ENCODE data around the gene FOXN4.

The FOXN4 gene

GRCh38 chr12:109307051-109307450 is 2.0 kb downstream of the FOXN4 start:
- no peak overlapping the region for H3K4me3 ChIP-seq (ENCODE audit: low read length)
- no peak for TF ChIP-seq CTCF (conservative IDR thresholded peaks at IDR 0.05; ENCODE audit: low read depth, low read length)
- DNase-seq (ENCODE audit: low read depth) = no peak

- no peak overlapping the region for H3K4me3 ChIP-seq (ENCODE audit: low read length)
- no peak for DNase-seq (ENCODE audit: low read depth)
- TF ChIP-seq CTCF (conservative IDR thresholded peaks at IDR 0.05; ENCODE audit: low read depth, low read length) = no peak
Measured at GRCh38 chr12:109305547-109305946, 3.5 kb downstream of the FOXN4 start.

GRCh38 chr12:109304485-109304884 is 4.6 kb downstream of the FOXN4 start:
- no peak for TF ChIP-seq CTCF (conservative IDR thresholded peaks at IDR 0.05; ENCODE audit: low read depth, low read length)
- no peak overlapping the region for H3K4me3 ChIP-seq (ENCODE audit: low read length)
- no peak for DNase-seq (ENCODE audit: low read depth)

- H3K4me3 ChIP-seq (ENCODE audit: low read length) = no peak overlapping the region
- no peak for TF ChIP-seq CTCF (conservative IDR thresholded peaks at IDR 0.05; ENCODE audit: low read depth, low read length)
- no peak for DNase-seq (ENCODE audit: low read depth)
Measured at GRCh38 chr12:109302770-109303169, 6.3 kb downstream of the FOXN4 start.

- TF ChIP-seq CTCF (conservative IDR thresholded peaks at IDR 0.05; ENCODE audit: low read depth, low read length) = peak; percentile 34
- H3K4me3 ChIP-seq (ENCODE audit: low read length) = no peak overlapping the region
- DNase-seq (ENCODE audit: low read depth) = no peak
Measured at GRCh38 chr12:109302358-109302757, 6.7 kb downstream of the FOXN4 start.

GRCh38 chr12:109301643-109302168 is 7.4 kb downstream of the FOXN4 start:
- no peak for DNase-seq (ENCODE audit: low read depth)
- no peak for TF ChIP-seq CTCF (conservative IDR thresholded peaks at IDR 0.05; ENCODE audit: low read depth, low read length)
- no peak overlapping the region for H3K4me3 ChIP-seq (ENCODE audit: low read length)

GRCh38 chr12:109299849-109300248 is 9.2 kb downstream of the FOXN4 start:
- no peak for TF ChIP-seq CTCF (conservative IDR thresholded peaks at IDR 0.05; ENCODE audit: low read depth, low read length)
- no peak for DNase-seq (ENCODE audit: low read depth)
- H3K4me3 ChIP-seq (ENCODE audit: low read length) = no peak overlapping the region
